ENCODE measurements around the gene ATCAY. TPM values are rescaled to one million over a fixed set of nuclear protein-coding genes. Genes with fewer than 3 reads are reported as not detected.
"Not testable (repeated sequence)": the region's sequence is repeated elsewhere in the genome, so short reads cannot be mapped to it uniquely, and the experiment has no call there.

ATCAY gene
- total and polyA plus RNA-seq, 2 of the 4 experiments (the other 2 are of a cell fraction) = 0.31 to 0.36 TPM

DNA sequence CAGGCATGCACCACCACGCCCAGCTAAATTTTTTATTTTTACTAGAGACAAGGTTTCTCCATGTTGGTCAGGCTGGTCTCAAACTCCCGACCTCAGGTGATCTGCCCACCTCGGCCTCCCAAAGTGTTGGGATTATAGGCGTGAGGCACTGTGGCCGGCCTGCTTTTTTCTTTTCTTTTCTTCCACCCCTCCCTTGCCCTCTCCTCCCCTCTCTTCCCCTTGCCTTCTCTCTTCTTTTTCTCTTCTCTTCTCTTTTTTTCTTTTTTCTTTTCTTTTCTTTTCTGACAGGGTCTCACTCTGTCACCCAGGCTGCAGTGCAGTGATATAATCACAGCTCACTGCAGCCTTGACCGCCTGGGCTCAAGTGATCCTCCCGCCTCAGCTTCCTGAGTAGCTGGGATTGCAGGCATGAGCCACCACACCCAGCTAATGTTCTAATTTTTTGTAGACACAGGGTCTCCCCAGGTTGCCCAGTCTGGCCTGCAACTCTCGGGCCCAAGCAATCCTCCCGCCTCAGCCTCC is 72.3 kb downstream of the ATCAY start:
- Histone ChIP-seq H3K9me1 (ENCODE audit: insufficient read depth, low read length) (peaks cover 15% of the 10 kb centered on the region), H3K79me1 (ENCODE audit: low read depth in 1 of 2, low read length in 2 of 2) (peaks cover 13 to 48% of the 10 kb centered on the region in 2 experiments; a peak in 3 of 4 replicates), H3K36me3 (ENCODE audit: control insufficient read depth, insufficient read depth, low read length) (peaks cover 17% of the 10 kb centered on the region), H4K20me1 (ENCODE audit: insufficient read depth, low read length) (peaks cover 63% of the 10 kb centered on the region)
- H4K8ac ChIP-seq (ENCODE audit: low read depth in 2 of 2, low read length in 2 of 2); intact Hi-C loops (cut with micrococcal nuclease); H2BK5ac ChIP-seq (ENCODE audit: low read depth, low read length, poor library complexity, severe bottlenecking); H3K9me3 ChIP-seq (ENCODE audit: control insufficient read depth, insufficient read depth, low read length); DNase-seq; BruUV-seq (replicated peaks); H2AK5ac ChIP-seq (ENCODE audit: low read depth, low read length); H3K4me2 ChIP-seq (ENCODE audit: low read depth, low read length); H3K18ac ChIP-seq (ENCODE audit: low read depth, low read length); H3K9ac ChIP-seq (ENCODE audit: low read depth, low read length); H4K5ac ChIP-seq (ENCODE audit: low read depth, low read length); H3K27me3 ChIP-seq (ENCODE audit: control insufficient read depth, insufficient read depth, low read length); ATAC-seq (ENCODE audit: low read depth); H2BK20ac ChIP-seq (ENCODE audit: low read depth, low read length); CTCF ChIA-PET; dilution Hi-C loops (cut with HindIII; ENCODE audit: low sequenced_read_pairs, unreplicated experiment); H3K4me1 ChIP-seq (ENCODE audit: control insufficient read depth, insufficient read depth, low read length); H2AFZ ChIP-seq (replicated peaks; ENCODE audit: low read length, poor library complexity); in situ Hi-C loops (cut with MboI; ENCODE audit: low sequenced_read_pairs); H3K14ac ChIP-seq (replicated peaks; ENCODE audit: low read depth, low read length); H2BK120ac ChIP-seq (ENCODE audit: low read depth, low read length); H3K23ac ChIP-seq (ENCODE audit: low read depth, low read length); H2BK15ac ChIP-seq (ENCODE audit: low read depth, low read length); H3K4ac ChIP-seq (ENCODE audit: low read depth, low read length); H3K56ac ChIP-seq (ENCODE audit: extremely low read depth, insufficient read depth, low read length); H4K91ac ChIP-seq (ENCODE audit: insufficient read depth, low read depth, low read length); H3K27ac ChIP-seq (ENCODE audit: insufficient read depth, low read length); H2AK9ac ChIP-seq (replicated peaks; ENCODE audit: low read depth, low read length, poor library complexity); H3K4me3 ChIP-seq (ENCODE audit: insufficient read depth, low read depth, low read length): not testable (repeated sequence)
- WGBS, 2 experiments (ENCODE audit: extremely low coverage in 2 of 2, insufficient read length in 1 of 2) = 94% methylated on average over 5 of the region's 9 CpGs; no CpG with 5 or more reads in 1 of the 2 experiments
- POLR2A ChIA-PET (ENCODE audit: unreplicated experiment) = interaction anchor here (0.6 kb wide), 2 partner anchors 9 to 19 kb away, joined by 4 to 6 read pairs; no protein-coding TSS in a partner anchor
